ENCODE results near the gene IZUMO1R.

DNA sequence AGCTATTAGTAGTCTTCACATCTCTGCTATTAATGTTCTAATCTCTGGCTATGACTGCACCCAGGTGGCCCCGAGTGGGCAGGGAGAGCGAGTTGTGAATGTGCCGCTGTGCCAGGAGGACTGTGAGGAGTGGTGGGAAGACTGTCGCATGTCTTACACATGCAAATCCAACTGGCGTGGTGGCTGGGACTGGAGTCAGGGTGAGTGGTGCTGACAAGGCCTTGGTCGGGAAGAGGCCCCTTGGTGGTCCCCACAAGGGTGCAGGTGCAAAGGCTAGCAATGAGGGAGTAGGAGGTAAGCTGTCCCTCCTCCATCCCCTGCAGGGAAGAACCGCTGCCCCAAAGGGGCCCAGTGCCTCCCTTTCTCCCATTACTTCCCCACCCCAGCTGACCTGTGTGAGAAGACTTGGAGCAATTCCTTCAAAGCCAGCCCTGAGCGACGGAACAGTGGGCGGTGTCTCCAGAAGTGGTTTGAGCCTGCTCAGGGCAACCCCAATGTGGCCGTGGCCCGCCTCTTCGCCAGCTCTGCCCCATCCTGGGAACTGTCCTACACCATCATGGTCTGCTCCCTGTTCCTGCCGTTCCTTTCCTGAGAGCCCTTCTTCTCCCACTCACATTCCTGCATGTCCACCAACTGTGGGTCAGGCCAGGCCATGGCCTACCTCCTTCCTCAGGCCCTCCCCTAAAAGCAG is 2.9 kb downstream of the IZUMO1R start:
- TF ChIP-seq, protein P1, sequence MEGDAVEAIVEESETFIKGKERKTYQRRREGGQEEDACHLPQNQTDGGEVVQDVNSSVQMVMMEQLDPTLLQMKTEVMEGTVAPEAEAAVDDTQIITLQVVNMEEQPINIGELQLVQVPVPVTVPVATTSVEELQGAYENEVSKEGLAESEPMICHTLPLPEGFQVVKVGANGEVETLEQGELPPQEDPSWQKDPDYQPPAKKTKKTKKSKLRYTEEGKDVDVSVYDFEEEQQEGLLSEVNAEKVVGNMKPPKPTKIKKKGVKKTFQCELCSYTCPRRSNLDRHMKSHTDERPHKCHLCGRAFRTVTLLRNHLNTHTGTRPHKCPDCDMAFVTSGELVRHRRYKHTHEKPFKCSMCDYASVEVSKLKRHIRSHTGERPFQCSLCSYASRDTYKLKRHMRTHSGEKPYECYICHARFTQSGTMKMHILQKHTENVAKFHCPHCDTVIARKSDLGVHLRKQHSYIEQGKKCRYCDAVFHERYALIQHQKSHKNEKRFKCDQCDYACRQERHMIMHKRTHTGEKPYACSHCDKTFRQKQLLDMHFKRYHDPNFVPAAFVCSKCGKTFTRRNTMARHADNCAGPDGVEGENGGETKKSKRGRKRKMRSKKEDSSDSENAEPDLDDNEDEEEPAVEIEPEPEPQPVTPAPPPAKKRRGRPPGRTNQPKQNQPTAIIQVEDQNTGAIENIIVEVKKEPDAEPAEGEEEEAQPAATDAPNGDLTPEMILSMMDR (IDR thresholded peaks at IDR 0.05; ENCODE audit: low read depth, low read length) = no peak
- no peak for TF ChIP-seq EZH2phosphoT487 (IDR thresholded peaks at IDR 0.05; ENCODE audit: low read depth)

Measured in OCI-LY3 (cell line).